Kidney epithelial cell (primary cell): ENCODE data around the gene HOXB4. TPM values are rescaled to one million over a fixed set of nuclear protein-coding genes. Genes with fewer than 3 reads are reported as not detected.
A peak's percentile ranks its signal among the peaks of the same experiment; 100 is the strongest.

ENCODE experiments used
- DNase-seq: peaks from one replicate; pipeline ENCODE4 v3.0.0-alpha.2; 2010; ENCODE audit warnings: low read depth
- H3K27me3 ChIP-seq: 2 replicates; pipeline ENCODE4 v1.6.0; 2011; ENCODE audit warnings: low read length; ENCODE audit not compliant: control insufficient read depth, insufficient read depth
- H3K36me3 ChIP-seq: 2 replicates; pipeline ENCODE4 v1.5.1; 2011; ENCODE audit warnings: low read length; ENCODE audit not compliant: control insufficient read depth, insufficient read depth
- H3K4me3 ChIP-seq: 2 replicates; pipeline ENCODE4 v1.5.1; 2011; ENCODE audit warnings: low read depth, mild to moderate bottlenecking, control low read depth, low read length
- total RNA-seq: library from RNA; depleted of rRNA; stranded (reverse); fragments of >200 nt; gene quantifications from 2 replicates; pipeline ENCODE4 v1.2.3, GENCODE V29; 2015
- TF ChIP-seq, protein P1 (sequence below): IDR thresholded peaks from 2 replicates; pipeline ENCODE4 v1.5.1; 2011; ENCODE audit warnings: mild to moderate bottlenecking, moderate library complexity, low read length, control low read depth, inconsistent platforms; ENCODE audit not compliant: insufficient read depth, poor library complexity, severe bottlenecking

Gene HOXB4
- total RNA-seq, 1 donor from 2014 or later, result 3.6 TPM

DNA sequence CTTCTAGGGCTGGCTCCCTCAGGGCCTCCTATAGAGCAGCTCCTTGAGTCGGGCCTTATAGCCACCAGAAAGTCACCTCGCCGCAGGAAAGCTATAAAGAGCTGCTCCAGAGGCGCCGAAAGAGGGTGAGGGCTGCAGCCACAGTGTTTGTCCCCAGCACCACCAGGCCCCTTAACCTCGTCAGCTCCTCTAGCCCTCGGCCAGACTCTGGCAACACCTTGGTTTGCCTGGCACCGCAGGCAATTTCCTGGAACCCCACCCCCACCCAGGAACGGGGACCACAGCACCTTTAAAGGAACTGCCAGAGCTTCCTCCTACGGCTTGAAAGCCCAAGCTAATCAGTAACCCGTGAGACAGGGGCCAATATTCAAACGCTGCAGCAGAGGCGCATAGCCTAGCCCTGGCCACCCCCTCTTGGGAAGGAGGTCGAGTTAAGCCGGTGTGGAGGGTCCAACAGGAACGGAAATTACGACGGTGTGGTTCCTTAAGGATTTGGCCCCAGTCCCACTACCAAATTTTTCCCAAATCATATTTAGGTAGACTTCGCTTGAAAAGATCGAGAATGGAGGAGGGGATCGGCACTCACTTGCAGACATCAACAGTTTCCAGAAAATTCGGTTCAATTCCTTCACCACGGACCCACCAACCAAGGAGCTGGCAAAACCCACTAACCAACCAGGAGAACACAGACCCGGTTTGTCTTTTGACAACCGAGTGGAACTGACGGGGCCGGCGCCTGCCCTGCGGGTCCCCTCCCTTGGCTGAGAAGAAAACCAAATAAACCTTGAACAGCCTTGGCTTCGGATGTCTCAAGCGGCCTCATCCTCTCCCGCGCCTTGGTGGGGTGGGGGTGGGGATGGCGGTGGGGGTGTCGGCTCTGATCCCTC lies 23.6 kb upstream of the HOXB4 start:
- Histone ChIP-seq H3K27me3 (no peaks in the 10 kb centered on the region), H3K36me3 (no peaks in the 10 kb centered on the region), H3K4me3 (peak overlapping the region; percentile 92)
- TF ChIP-seq, protein P1, sequence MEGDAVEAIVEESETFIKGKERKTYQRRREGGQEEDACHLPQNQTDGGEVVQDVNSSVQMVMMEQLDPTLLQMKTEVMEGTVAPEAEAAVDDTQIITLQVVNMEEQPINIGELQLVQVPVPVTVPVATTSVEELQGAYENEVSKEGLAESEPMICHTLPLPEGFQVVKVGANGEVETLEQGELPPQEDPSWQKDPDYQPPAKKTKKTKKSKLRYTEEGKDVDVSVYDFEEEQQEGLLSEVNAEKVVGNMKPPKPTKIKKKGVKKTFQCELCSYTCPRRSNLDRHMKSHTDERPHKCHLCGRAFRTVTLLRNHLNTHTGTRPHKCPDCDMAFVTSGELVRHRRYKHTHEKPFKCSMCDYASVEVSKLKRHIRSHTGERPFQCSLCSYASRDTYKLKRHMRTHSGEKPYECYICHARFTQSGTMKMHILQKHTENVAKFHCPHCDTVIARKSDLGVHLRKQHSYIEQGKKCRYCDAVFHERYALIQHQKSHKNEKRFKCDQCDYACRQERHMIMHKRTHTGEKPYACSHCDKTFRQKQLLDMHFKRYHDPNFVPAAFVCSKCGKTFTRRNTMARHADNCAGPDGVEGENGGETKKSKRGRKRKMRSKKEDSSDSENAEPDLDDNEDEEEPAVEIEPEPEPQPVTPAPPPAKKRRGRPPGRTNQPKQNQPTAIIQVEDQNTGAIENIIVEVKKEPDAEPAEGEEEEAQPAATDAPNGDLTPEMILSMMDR, result no peak
- DNase-seq, result no peak

DNA sequence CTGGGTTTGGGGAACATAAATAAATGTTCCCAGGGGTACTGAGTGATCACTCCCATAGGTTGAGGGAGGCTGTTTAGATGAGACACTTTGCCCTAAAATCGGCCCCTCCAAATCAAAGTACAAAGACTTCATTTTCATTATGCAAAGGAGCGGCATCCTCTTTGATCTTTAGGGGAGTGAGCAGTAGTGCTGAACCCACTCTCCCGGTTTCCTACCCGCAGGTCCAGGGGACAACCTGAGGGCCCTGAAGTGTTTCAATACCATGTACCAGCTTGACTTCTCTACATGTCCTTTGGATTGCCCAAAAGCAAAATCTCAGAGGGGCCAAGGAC lies 23.0 kb upstream of the HOXB4 start:
- H3K27me3 ChIP-seq, result no peaks in the 10 kb centered on the region

DNA sequence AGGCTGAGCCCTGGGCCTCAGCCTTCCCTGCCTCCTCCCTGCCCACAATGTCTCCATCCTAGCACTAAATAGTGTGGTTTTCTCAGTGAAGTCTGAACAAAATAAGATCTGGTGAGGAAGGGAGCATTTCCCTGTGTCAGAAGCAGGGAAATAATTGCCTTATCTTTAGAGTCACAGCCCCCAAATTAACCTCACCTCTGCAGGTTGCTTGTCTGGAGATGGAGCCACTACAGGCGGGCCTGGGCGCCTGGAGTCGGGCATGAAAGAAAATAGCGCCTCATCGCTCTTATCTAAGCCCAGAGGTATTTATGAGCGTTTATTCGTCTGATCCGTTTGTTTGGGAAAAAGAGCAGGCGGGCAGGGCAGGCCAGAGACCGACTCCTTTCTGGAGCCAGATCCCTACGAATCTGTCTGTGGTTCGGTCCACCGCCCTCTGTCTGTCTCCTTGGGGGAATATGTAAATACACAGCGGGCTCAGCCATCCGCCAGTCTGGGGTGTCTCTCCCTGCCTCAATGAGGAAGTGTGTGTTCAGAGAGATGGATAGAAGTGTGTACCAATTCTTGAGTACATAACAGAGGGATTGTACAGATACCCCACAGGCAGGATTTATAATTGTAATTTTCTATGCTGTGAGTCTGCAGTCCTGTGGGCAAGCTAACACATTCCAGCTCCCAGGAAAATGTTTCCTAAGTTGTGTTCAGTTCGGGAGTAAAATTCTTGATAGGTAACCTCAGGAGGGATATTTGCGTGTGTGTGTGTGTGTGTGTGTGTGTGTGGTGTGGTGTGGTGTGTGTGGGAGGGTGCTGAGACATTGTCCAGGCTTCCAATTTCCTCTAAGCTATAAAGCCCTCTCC lies 22.3 kb upstream of the HOXB4 start:
- Histone ChIP-seq H3K27me3 (no peaks in the 10 kb centered on the region), H3K4me3 (peak overlapping the region; percentile 92), H3K36me3 (no peaks in the 10 kb centered on the region)
- DNase-seq, result no peak
- TF ChIP-seq, protein P1, result no peak

More for the DNA sequence above, 23.0 kb upstream of the HOXB4 start:
- Histone ChIP-seq H3K36me3 (no peaks in the 10 kb centered on the region), H3K4me3 (peak overlapping the region; percentile 92)
- TF ChIP-seq, protein P1, result no peak
- DNase-seq, result no peak

DNA sequence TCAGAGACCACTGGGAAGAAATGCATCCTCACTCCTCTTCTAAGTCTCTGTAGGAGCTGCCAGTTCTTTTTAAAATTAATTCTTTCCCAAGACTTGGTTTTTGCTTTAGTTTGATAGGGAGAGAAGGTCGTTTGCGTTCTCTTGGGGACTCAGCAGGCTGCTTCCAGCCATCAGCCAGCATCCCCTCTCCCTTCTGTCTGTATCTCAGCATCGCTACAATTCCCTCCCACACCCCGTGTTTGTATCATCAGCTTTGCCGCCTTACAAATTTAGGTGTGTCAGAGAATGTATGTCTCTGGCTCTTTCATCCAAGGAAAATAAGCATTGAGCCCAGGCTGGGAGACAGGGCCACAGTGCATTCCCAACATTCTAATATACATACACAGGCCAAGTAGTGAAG lies 21.2 kb upstream of the HOXB4 start:
- peak overlapping the region; percentile 92 for H3K4me3 ChIP-seq
- DNase-seq, result no peak
- TF ChIP-seq, protein P1, result no peak
- H3K36me3 ChIP-seq, result peaks cover 3% of the 10 kb centered on the region
- H3K27me3 ChIP-seq, result no peaks in the 10 kb centered on the region

DNA sequence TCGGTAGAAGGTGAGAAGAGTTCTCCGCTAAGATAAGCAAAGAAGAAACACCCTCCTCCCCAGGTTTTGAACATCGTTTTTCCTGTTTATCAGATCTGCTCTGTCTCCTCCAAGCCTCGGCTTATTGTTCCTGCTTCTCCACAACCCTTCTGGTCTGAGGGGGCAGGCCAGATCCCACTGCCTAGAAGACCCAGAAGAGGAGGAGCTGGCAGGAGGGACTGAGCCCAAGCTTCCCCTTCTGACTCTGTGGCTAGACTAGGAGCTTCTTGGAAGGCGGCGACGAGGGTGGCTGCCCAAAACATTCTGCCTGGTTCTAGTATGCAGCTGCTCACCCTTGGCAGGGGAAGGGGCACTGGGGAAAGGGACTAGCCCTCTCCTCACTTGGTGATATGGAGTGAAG lies 20.6 kb upstream of the HOXB4 start:
- TF ChIP-seq, protein P1, result no peak
- no peaks in the 10 kb centered on the region for H3K27me3 ChIP-seq
- no peak for DNase-seq
- peaks cover 3% of the 10 kb centered on the region for H3K36me3 ChIP-seq
- peak overlapping the region; percentile 92 for H3K4me3 ChIP-seq
